Activated T-helper 2 cell treated with anti-CD3 and anti-CD28 coated beads, Interferon-gamma antibody, Interleukin-2, Interleukin-4, amounts not matched to agents 10 μg/mL and 5 μg/mL and 100 μg/mL, durations not matched to agents 14 hours and 24 hours and 36 hours (primary cell): ENCODE data around the gene C11orf21. TPM values are rescaled to one million over a fixed set of nuclear protein-coding genes. Genes with fewer than 3 reads are reported as not detected.

Source experiments
- DNase-seq: peaks from one replicate; pipeline ENCODE4 v3.0.0; 2021; ENCODE audit warnings: low spot score
- H3K27ac Mint-ChIP-seq: one replicate; pipeline ENCODE4 v1.8.0; 2021; ENCODE audit warnings: mixed read lengths
- H3K27me3 Mint-ChIP-seq: one replicate; pipeline ENCODE4 v1.8.0; 2021; ENCODE audit warnings: low read depth, mixed read lengths
- H3K36me3 Mint-ChIP-seq: one replicate; pipeline ENCODE4 v1.8.0; 2021; ENCODE audit warnings: low read depth, mixed read lengths
- H3K4me1 Mint-ChIP-seq: one replicate; pipeline ENCODE4 v1.8.0; 2021; ENCODE audit warnings: low read depth, mixed read lengths
- H3K4me3 Mint-ChIP-seq: one replicate; pipeline ENCODE4 v1.8.0; 2021; ENCODE audit warnings: low read depth, mild to moderate bottlenecking, moderate library complexity, mixed read lengths
- H3K9me3 Mint-ChIP-seq: one replicate; pipeline ENCODE4 v1.8.0; 2021; ENCODE audit warnings: mixed read lengths
- intact Hi-C: fragments of 100-400 bp; cut with micrococcal nuclease; formaldehyde crosslinking; loops from one replicate; pipeline ENCODE4 v1.15.1; 2023
- total RNA-seq: library from RNA; stranded (reverse); gene quantifications from 2 replicates; pipeline ENCODE4 v1.2.3, GENCODE V29; 2022

C11orf21 gene
- total RNA-seq, 1 donor from 2014 or later, result 3.4 TPM

GRCh38 chr11:2249189-2249916, 52.4 kb downstream of the C11orf21 start:
- intact Hi-C loops, result no loop called here
- Mint-ChIP-seq H3K9me3 (no peaks in the 10 kb centered on the region), H3K4me1 (no peaks in the 10 kb centered on the region), H3K27me3 (peaks cover 9% of the 10 kb centered on the region), H3K27ac (no peak overlapping the region), H3K36me3 (no peaks in the 10 kb centered on the region), H3K4me3 (no peak overlapping the region)
- no peak for DNase-seq

- Mint-ChIP-seq H3K36me3 (no peaks in the 10 kb centered on the region), H3K4me1 (no peaks in the 10 kb centered on the region), H3K4me3 (no peak overlapping the region), H3K9me3 (no peaks in the 10 kb centered on the region), H3K27ac (no peak overlapping the region), H3K27me3 (peaks cover 11% of the 10 kb centered on the region)
- intact Hi-C loops, result no loop called here
- no peak for DNase-seq
Measured at GRCh38 chr11:2248762-2249161, 53.0 kb downstream of the C11orf21 start.

- no peak overlapping the region for H3K27ac Mint-ChIP-seq
- no peaks in the 10 kb centered on the region for H3K4me1 Mint-ChIP-seq
- H3K36me3 Mint-ChIP-seq, result no peaks in the 10 kb centered on the region
- intact Hi-C loops, result no loop called here
- H3K27me3 Mint-ChIP-seq, result peaks cover 11% of the 10 kb centered on the region
- no peak for DNase-seq
- H3K9me3 Mint-ChIP-seq, result no peaks in the 10 kb centered on the region
- no peak overlapping the region for H3K4me3 Mint-ChIP-seq
Measured at GRCh38 chr11:2248242-2248641, 53.5 kb downstream of the C11orf21 start.

GRCh38 chr11:2247496-2247895, 54.2 kb downstream of the C11orf21 start:
- Mint-ChIP-seq H3K9me3 (no peaks in the 10 kb centered on the region), H3K27me3 (peaks cover 18% of the 10 kb centered on the region), H3K4me3 (no peak overlapping the region), H3K36me3 (no peaks in the 10 kb centered on the region), H3K4me1 (no peaks in the 10 kb centered on the region), H3K27ac (no peak overlapping the region)
- DNase-seq, result no peak
- intact Hi-C loops, result no loop called here

Other genes with a start within 250 kb of the C11orf21 start
- 0.05 and 0.16 TPM in 2 replicates for gene IGF2, start 162.5 kb downstream of the C11orf21 start, total RNA-seq
- not detected in 2 replicates for gene INS, start 140.7 kb downstream of the C11orf21 start, total RNA-seq
- not detected in 2 replicates for gene TH, start 130.1 kb downstream of the C11orf21 start, total RNA-seq
- gene ASCL2, start 31.3 kb downstream of the C11orf21 start, total RNA-seq, result 0.23 and 0.25 TPM in 2 replicates
- 4.6 and 4.8 TPM in 2 replicates for gene TSPAN32, start 95 bp upstream of the C11orf21 start, total RNA-seq
- 211 and 219 TPM in 2 replicates for gene CD81, start 75.4 kb upstream of the C11orf21 start, total RNA-seq
- 46.6 and 48.9 TPM in 2 replicates for gene TSSC4, start 98.8 kb upstream of the C11orf21 start, total RNA-seq
- gene TRPM5, start 142.6 kb upstream of the C11orf21 start, total RNA-seq, result not detected in 2 replicates
- 3.4 and 4.0 TPM in 2 replicates for gene KCNQ1, start 143.1 kb upstream of the C11orf21 start, total RNA-seq